AG04450 (cell line): ENCODE measurements around the gene SLC9A1. TPM values are rescaled to one million over a fixed set of nuclear protein-coding genes. Genes with fewer than 3 reads are reported as not detected.

Source experiments
- CTCF ChIA-PET: fragments of 300-600, 350-600 bp; formaldehyde crosslinking; extraction: SDS; loops from one replicate; lab custom pipeline; 2022; ENCODE audit warnings: antibody characterized with exemption, inconsistent platforms; lab: Charles Lee
- POLR2A ChIA-PET: fragments of 350-600 bp; formaldehyde crosslinking; extraction: SDS; loops from one replicate; lab custom pipeline; 2021; ENCODE audit warnings: antibody characterized with exemption, inconsistent platforms; lab: Yijun Ruan, JAX
- DNase-seq: peaks from one replicate; pipeline ENCODE4 v3.0.0-alpha.2; 2011; ENCODE audit warnings: low read depth, low spot score
- H3K27ac ChIP-seq: one replicate; pipeline ENCODE4 v1.5.1; 2012; ENCODE audit warnings: low read depth, low read length, control low read depth
- H3K27me3 ChIP-seq: one replicate; pipeline ENCODE4 v1.6.0; 2012; ENCODE audit warnings: low read length; ENCODE audit not compliant: control insufficient read depth, insufficient read depth
- H3K4me3 ChIP-seq: 2 replicates; pipeline ENCODE4 v1.5.1; 2011; ENCODE audit warnings: mild to moderate bottlenecking, low read depth, low read length, control low read depth
- H3K9me3 ChIP-seq: 2 replicates; pipeline ENCODE4 v1.5.1; 2012; ENCODE audit warnings: low read length; ENCODE audit not compliant: control insufficient read depth, insufficient read depth
- polyA plus RNA-seq: library from polyadenylated mRNA; depleted of rRNA; stranded (reverse); fragments of >200 nt; gene quantifications from 2 replicates; pipeline ENCODE4 v1.2.3, GENCODE V29; 2011
- TF ChIP-seq, protein P1 (sequence below): IDR thresholded peaks from 2 replicates; pipeline ENCODE4 v1.5.1; 2011; ENCODE audit warnings: low read depth, low read length, control low read depth, inconsistent platforms

The SLC9A1 gene
- polyA plus RNA-seq, 1 experiment: 10.8 TPM

GRCh38 chr1:27153549-27153886, 1.4 kb downstream of the SLC9A1 start:
- DNase-seq: no peak
- no peak overlapping the region for H3K27ac ChIP-seq

DNA sequence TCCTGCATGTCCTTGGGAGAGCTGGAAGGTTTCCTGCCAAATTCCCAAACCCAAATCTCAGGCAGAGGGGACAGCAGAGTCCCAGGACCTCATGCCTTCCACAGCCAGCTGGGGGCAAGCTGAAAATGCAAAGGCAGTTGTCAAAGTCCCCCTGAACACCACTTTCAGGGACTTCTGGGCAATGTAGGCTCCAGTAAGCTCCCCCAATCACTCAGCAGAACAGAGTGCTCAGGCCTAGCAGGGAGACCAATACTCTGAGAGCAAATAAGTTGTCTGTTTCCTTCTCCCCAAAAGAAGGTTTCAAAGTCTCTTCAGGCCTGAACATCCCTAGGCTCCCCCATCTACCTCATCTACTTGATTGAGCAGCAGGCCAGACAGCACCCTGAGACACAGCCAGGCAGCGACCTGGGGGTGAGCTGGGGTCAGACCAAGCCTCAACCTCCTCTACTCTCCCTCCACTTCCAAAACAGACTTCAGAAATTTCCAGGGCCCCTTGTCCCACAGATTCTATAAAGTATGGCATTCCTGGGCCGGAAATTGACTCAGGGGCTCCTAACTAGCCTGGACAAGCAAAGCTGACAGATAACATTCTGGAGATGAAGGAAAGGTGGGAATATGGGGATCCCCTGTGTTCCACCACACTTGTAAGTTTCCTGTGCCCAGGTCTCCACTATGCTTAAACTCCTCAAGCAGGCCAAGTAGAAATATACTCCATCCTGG, 1.9 kb downstream of the SLC9A1 start:
- Histone ChIP-seq H3K27me3 (no peaks in the 10 kb centered on the region), H3K27ac (peak overlapping the region; percentile 24), H3K4me3 (peak overlapping the region; percentile 73), H3K9me3 (no peaks in the 10 kb centered on the region; the same call in 1 of the 2 replicates)
- ChIA-PET POLR2A (interaction anchor here (0.6 to 4.4 kb wide), 6 partner anchors 7 to 97 kb away, joined by 3 to 80 read pairs (median 8); partner anchors contain the start of gene WDTC1), CTCF (no interaction called here)
- DNase-seq: no peak
- TF ChIP-seq, protein P1, sequence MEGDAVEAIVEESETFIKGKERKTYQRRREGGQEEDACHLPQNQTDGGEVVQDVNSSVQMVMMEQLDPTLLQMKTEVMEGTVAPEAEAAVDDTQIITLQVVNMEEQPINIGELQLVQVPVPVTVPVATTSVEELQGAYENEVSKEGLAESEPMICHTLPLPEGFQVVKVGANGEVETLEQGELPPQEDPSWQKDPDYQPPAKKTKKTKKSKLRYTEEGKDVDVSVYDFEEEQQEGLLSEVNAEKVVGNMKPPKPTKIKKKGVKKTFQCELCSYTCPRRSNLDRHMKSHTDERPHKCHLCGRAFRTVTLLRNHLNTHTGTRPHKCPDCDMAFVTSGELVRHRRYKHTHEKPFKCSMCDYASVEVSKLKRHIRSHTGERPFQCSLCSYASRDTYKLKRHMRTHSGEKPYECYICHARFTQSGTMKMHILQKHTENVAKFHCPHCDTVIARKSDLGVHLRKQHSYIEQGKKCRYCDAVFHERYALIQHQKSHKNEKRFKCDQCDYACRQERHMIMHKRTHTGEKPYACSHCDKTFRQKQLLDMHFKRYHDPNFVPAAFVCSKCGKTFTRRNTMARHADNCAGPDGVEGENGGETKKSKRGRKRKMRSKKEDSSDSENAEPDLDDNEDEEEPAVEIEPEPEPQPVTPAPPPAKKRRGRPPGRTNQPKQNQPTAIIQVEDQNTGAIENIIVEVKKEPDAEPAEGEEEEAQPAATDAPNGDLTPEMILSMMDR: no peak

More at GRCh38 chr1:27153549-27153886, 1.4 kb downstream of the SLC9A1 start:
- H3K27me3 ChIP-seq: no peaks in the 10 kb centered on the region
- CTCF ChIA-PET: interaction anchor here (1.4 kb wide), 1 partner anchor 14 kb away, joined by 5 read pairs; no protein-coding TSS in a partner anchor
- peak overlapping the region; percentile 73 for H3K4me3 ChIP-seq
- POLR2A ChIA-PET: interaction anchor here (0.6 to 4.4 kb wide), 5 partner anchors 8 to 279 kb away, joined by 5 to 80 read pairs (median 26); partner anchors contain the start of gene WDTC1
- TF ChIP-seq, protein P1: no peak
- H3K9me3 ChIP-seq: no peaks in the 10 kb centered on the region; the same call in 1 of the 2 replicates

DNA sequence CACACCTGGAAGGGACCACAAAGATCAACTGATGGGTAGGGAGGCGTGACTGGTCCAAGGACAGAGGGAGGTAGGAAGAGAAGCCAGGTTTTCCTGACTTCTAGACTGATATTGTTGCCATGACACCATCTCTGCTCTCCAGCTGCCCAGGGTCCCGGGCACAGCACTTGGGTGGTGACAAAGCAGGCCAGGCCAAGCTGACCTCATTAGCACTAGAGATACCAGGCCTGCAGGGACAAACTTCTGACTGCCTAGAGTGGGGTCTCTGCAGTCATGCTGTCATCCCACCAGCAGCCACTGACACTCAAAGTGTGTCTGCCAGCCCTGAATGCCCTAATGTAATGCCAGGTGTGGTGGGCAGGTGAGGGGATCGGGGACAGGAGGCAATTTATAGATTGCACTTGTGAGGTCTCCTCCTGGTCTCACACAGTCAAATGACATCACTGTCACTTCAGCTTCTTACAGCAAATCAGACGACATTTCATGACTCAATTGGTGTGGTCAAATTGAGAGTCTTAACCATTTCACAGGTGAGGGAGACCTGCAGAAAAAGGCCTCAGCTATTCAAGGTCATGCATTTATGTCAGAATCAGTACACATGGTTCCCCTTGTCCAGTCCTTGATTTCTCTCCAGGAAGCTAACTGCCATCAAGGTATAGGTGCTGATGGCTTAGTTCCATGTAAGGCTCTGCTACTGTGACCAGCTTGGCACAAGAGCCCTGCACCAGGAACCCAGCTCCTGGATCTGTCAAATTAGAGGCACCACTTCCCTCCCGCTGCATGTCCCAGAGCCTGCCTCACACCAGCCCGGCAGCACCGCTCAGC, 2.7 kb downstream of the SLC9A1 start:
- TF ChIP-seq, protein P1: no peak
- ChIA-PET CTCF (no interaction called here), POLR2A (interaction anchor here (0.6 to 4.4 kb wide), 4 partner anchors 9 to 96 kb away, joined by 3 to 80 read pairs (median 5); no protein-coding TSS in a partner anchor)
- no peaks in the 10 kb centered on the region; the same call in 1 of the 2 replicates for H3K9me3 ChIP-seq
- H3K27me3 ChIP-seq: no peaks in the 10 kb centered on the region
- peak overlapping the region; percentile 73 for H3K4me3 ChIP-seq
- no peak for DNase-seq
- H3K27ac ChIP-seq: peak overlapping the region; percentile 24

DNA sequence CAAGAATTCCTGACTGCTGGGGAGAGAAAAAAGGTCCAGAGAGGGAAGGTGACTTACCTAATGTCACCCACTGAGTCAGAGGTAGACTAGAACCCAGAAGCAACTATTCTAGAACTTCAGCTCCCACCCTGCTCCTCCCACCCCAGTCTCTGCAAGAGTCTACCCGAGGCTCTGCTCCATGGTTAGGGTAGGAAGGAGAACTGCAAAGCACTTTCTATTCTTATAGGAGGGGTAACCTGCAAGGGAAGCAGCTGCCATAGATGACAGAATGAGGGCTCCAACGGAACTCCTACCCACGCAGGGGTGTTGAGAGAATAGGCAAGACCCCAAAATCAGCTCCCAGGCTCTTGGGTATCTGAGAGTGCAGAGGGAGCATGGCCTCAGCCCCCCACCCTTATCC, 4.3 kb downstream of the SLC9A1 start:
- TF ChIP-seq, protein P1: no peak
- CTCF ChIA-PET: interaction anchor here (0.6 to 1.0 kb wide), 2 partner anchors 17 kb away, joined by 3 to 4 read pairs; no protein-coding TSS in a partner anchor

More for the DNA sequence above, 4.3 kb downstream of the SLC9A1 start:
- no peaks in the 10 kb centered on the region; the same call in 1 of the 2 replicates for H3K9me3 ChIP-seq
- DNase-seq: no peak
- POLR2A ChIA-PET: no interaction called here
- H3K4me3 ChIP-seq: no peak overlapping the region
- H3K27me3 ChIP-seq: no peaks in the 10 kb centered on the region
- no peak overlapping the region for H3K27ac ChIP-seq
